HepG2 (cell line): Measurements from ENCODE around the gene MNT. TPM values are rescaled to one million over a fixed set of nuclear protein-coding genes. Genes with fewer than 3 reads are reported as not detected.

Experiments used
- ATAC-seq: fragments of 200-7000 bp; cut with Tn5 transposase; 3 replicates; pipeline ENCODE4 v1.9.1; 2020; ENCODE audit warnings: mild to moderate bottlenecking, moderate library complexity
- BruUV-seq: library from RNA; stranded (reverse); fragments of 400-500 nt; replicated peaks from 2 replicates; lab custom pipeline; 2021; lab: Mats Ljungman, UMichigan
- CTCF ChIA-PET: fragments of 300-600 bp; formaldehyde crosslinking; extraction: SDS; loops from one replicate; lab custom pipeline; 2021; ENCODE audit warnings: low total read pairs, inconsistent platforms, low intra/inter-chr PET ratio; lab: Yijun Ruan, JAX
- POLR2A ChIA-PET: fragments of 350-600 bp; sonication (Branson Sonifier 250); formaldehyde crosslinking; loops from one replicate; lab custom pipeline; 2020; ENCODE audit warnings: antibody characterized with exemption, inconsistent platforms; lab: Yijun Ruan, JAX
- DNase-seq: peaks from one replicate; pipeline ENCODE4 v3.0.0-alpha.2; 2015; ENCODE audit warnings: low spot score
- FAIRE-seq: peaks from 3 replicates; lab custom pipeline; 2011; peaks lifted over from hg19 to GRCh38; lab: Jason Lieb, UNC
- H2AFZ ChIP-seq: one replicate; pipeline ENCODE4 v1.6.1; 2011; ENCODE audit warnings: low read length, inconsistent platforms
- H3K27ac ChIP-seq: fragments of 300-600 bp; 3 replicates; pipeline ENCODE4 v1.8.0; 2011; ENCODE audit warnings: mixed run types, mild to moderate bottlenecking, mixed read lengths, low read length, inconsistent platforms; ENCODE audit not compliant: insufficient read depth; ENCODE audit errors: extremely low read length
- H3K27me3 ChIP-seq, 2 experiments: fragments of 200-600 bp in 1 of 2; 2 replicates in 1 of 2; 3 replicates in 1 of 2; pipeline versions ENCODE4 v1.6.0 to v1.8.0; 2011; ENCODE audit warnings: low read length in 2 of 2, mild to moderate bottlenecking in 2 of 2, moderate library complexity in 2 of 2, inconsistent platforms in 1 of 2; ENCODE audit not compliant: insufficient read depth in 2 of 2, control insufficient read depth in 1 of 2
- H3K36me3 ChIP-seq, 2 experiments: fragments of 200-600 bp in 1 of 2; replicated peaks in 1 of 2; 2 replicates in 1 of 2; 3 replicates in 1 of 2; pipeline versions ENCODE4 v1.5.1 to v1.8.0; 2011; ENCODE audit warnings: low read length in 2 of 2, inconsistent platforms in 1 of 2; ENCODE audit not compliant: insufficient read depth in 2 of 2, control insufficient read depth in 1 of 2
- H3K4me1 ChIP-seq: 2 replicates; pipeline ENCODE4 v1.5.1; 2012; ENCODE audit warnings: low read length, inconsistent platforms; ENCODE audit not compliant: insufficient read depth
- H3K4me2 ChIP-seq: 2 replicates; pipeline ENCODE4 v1.6.0; 2011; ENCODE audit warnings: low read depth, low read length, inconsistent platforms
- H3K4me3 ChIP-seq, 3 experiments: fragments of 200-600 bp in 1 of 3; sonication (generic), shearing (Covaris generic) in 1 of 3; replicated peaks in 1 of 3; 2 replicates each; pipeline ENCODE4 v1.5.1; 2011 to 2016; ENCODE audit warnings: low read length in 3 of 3, inconsistent platforms in 2 of 3, low read depth in 2 of 3, mild to moderate bottlenecking in 2 of 3, control low read depth in 1 of 3, mixed read lengths in 1 of 3; ENCODE audit not compliant: insufficient read depth in 1 of 3
- H3K79me2 ChIP-seq: one replicate; pipeline ENCODE4 v1.6.1; 2011; ENCODE audit warnings: low read length, inconsistent platforms; ENCODE audit not compliant: insufficient read depth
- H3K9ac ChIP-seq: 2 replicates; pipeline ENCODE4 v1.6.0; 2011; ENCODE audit warnings: mild to moderate bottlenecking, low read depth, low read length, inconsistent platforms; ENCODE audit not compliant: insufficient read depth
- H3K9me3 ChIP-seq: 2 replicates; pipeline ENCODE4 v1.5.1; 2012; ENCODE audit warnings: mild to moderate bottlenecking, low read length
- H4K20me1 ChIP-seq: 2 replicates; pipeline ENCODE4 v1.6.0; 2011; ENCODE audit warnings: inconsistent platforms, mild to moderate bottlenecking, low read length, moderate library complexity; ENCODE audit not compliant: insufficient read depth
- HNRNPLL ChIP-seq: fragments of 200-400 bp; formaldehyde crosslinking; IDR thresholded peaks from 2 replicates; pipeline ENCODE4 v1.6.1; 2017; ENCODE audit warnings: mild to moderate bottlenecking, low read depth, low read length; ENCODE audit not compliant: poor library complexity, severe bottlenecking
- SALL1 ChIP-seq: sonication (generic); formaldehyde crosslinking; IDR thresholded peaks from 2 replicates; pipeline ENCODE4 v1.8.0; 2022; ENCODE audit warnings: mild to moderate bottlenecking, missing genetic modification reagents
- ZNF776 ChIP-seq: sonication (generic); formaldehyde crosslinking; IDR thresholded peaks from 2 replicates; pipeline ENCODE4 v1.4.0; 2020; ENCODE audit warnings: mild to moderate bottlenecking, missing genetic modification reagents
- WGBS: methylation state at CpG from one replicate; pipeline ENCODE4 v1.1.6; 2017; ENCODE audit warnings: low lambda C conversion rate; 5-methylcytosine and 5-hydroxymethylcytosine counted together
- in situ Hi-C: cut with HindIII; loops from 2 replicates; pipeline ENCODE4 v1.10.0; 2017; ENCODE audit warnings: low pct_unique_long_range_greater_than_20kb; ENCODE audit not compliant: extremely low pct_ligation_motif_present
- intact Hi-C: fragments of 100-400 bp; cut with micrococcal nuclease; formaldehyde crosslinking; loops from one replicate; pipeline ENCODE4 v1.10.0; 2022; ENCODE audit not compliant: unreplicated experiment
- polyA plus RNA-seq, 8 experiments: library from polyadenylated mRNA; depleted of rRNA in 3 of 8; stranded (reverse) in 7 of 8; unstranded in 1 of 8; fragments of >200 nt; fragmentation: Illumina TruSeq in 4 of 8; extraction: Trizol in 4 of 8; gene quantifications; 2 replicates each; pipeline versions ENCODE4 v1.2.1 to v1.2.3, GENCODE V29; 2011 to 2016; ENCODE audit warnings: low read depth in 4 of 8, missing spikeins in 1 of 8, mixed read lengths in 1 of 8; ENCODE audit not compliant: insufficient read depth in 1 of 8
- total RNA-seq, 5 experiments: library from RNA; depleted of rRNA; stranded (reverse); fragments of >200 nt; fragmentation: Illumina TruSeq; extraction: Trizol; gene quantifications; 2 replicates each; pipeline ENCODE4 v1.2.3, GENCODE V29; 2016; ENCODE audit warnings: low read depth in 1 of 5

The MNT gene
- total and polyA plus RNA-seq, 2 of the 13 experiments (the other 11 are each of a cell fraction or from before 2014, with no cell fraction given), result 2.1 to 3.5 TPM

- TF ChIP-seq HNRNPLL, result peak; percentile 30
Observed at GRCh38 chr17:2384439-2385127, 16.3 kb downstream of the MNT start (continued).

DNA sequence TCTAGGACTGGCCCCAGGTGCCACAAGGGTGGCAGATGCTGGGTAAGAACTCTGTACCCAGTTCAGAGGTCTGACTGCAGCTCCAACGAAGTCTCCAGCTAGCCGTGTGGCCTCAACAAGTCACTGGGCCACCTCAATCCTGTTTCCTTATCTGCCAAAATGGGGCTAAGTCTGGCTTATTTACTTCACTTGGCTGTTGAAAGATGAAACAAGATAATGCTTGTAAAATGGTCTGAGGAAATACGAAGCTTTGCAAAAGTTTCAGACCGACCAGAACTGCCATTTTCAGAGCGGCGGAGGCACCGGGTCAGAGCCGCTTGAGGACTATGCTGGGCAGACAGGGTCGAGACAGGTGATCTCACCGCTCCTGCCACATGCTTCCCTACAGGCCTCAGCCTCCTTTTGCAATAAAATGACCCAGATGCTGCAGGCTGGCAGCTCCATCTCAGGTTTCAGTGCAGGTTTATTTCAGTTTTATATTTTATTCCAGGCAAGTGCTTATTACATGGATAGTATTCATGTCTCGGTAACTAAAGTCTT is 17.2 kb downstream of the MNT start:
- CTCF ChIA-PET, result interaction anchor here (4.7 kb wide), 1 partner anchor 32 kb away, joined by 65 read pairs; no protein-coding TSS in a partner anchor
- Histone ChIP-seq H3K9me3 (no peaks in the 10 kb centered on the region), H3K4me3 (no peak overlapping the region), H3K36me3 (peaks cover 4 to 19% of the 10 kb centered on the region in 2 experiments; a peak in 2 of 5 replicates)
- intact Hi-C loops, result loop anchor here (2.0 kb wide), 1 partner anchor 17 kb away; the partner anchor contains the start of gene MNT
- no peak for TF ChIP-seq ZNF776
- TF ChIP-seq SALL1 (CRISPR knock-in tag), result 0 out of 2 replicates have a peak, but pooled peaks have one; percentile 1
- TF ChIP-seq, all 625 proteins: peak for 1
- in situ Hi-C loops, result no loop called here
- no peak overlapping the region for H3K4me2 ChIP-seq
- H3K27ac ChIP-seq, result no peak overlapping the region
- H3K27me3 ChIP-seq, result no peaks in the 10 kb centered on the region
- WGBS, result 83% methylated on average over 11 of the region's 11 CpGs
- no peak overlapping the region for H3K9ac ChIP-seq
- no peak for DNase-seq
- POLR2A ChIA-PET, result interaction anchor here (1.9 to 2.4 kb wide), 2 partner anchors 15 to 32 kb away, joined by 19 to 31 read pairs; no protein-coding TSS in a partner anchor
- H4K20me1 ChIP-seq, result 0 out of 2 replicates have a peak, but pooled peaks cover 3% of the 10 kb centered on the region
- no peak for FAIRE-seq
- no TSS peak for BruUV-seq
- no peaks in the 10 kb centered on the region for H3K79me2 ChIP-seq
- no peak overlapping the region for H2AFZ ChIP-seq
- H3K4me1 ChIP-seq, result peaks cover 27% of the 10 kb centered on the region
- no peak for ATAC-seq
